NCI-H2171 (cell line): ENCODE measurements around the gene GAB1.

ENCODE experiments used
- DNase-seq: peaks from one replicate; lab custom pipeline; 2025; lab: John Stamatoyannopoulos, UW

The GAB1 gene

GRCh38 chr4:143336781-143337599, at the start of gene GAB1:
GAB1 (plus strand) TSS chr4:143336876; CDS start chr4:143337189, 313 bp downstream.
- peak; percentile 16 for DNase-seq

- no peak for DNase-seq
These were observed 49.1 kb upstream of the GAB1 start for GRCh38 chr4:143287572-143287923.

- no peak for DNase-seq
These were observed 48.5 kb upstream of the GAB1 start for GRCh38 chr4:143288171-143288570.

DNA sequence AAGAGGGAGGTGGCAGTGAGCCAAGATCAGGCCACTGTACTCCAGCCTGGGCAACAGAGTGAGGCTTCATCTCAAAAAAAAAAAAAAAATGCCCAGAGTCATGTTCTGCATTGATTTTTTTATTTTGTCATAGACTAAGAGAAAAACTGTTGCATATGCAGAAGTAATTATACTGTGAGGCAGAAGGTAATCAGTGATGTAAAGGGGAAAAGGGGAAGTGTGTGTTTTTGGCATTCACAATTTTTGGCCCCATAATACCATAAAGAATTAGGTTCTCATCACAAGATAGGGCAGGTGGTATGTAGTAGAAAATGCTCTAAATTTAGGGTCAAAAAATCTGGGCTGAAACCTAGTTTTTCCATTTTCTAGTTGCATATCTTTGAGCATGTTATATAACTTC, 47.3 kb upstream of the GAB1 start:
- no peak for DNase-seq

DNA sequence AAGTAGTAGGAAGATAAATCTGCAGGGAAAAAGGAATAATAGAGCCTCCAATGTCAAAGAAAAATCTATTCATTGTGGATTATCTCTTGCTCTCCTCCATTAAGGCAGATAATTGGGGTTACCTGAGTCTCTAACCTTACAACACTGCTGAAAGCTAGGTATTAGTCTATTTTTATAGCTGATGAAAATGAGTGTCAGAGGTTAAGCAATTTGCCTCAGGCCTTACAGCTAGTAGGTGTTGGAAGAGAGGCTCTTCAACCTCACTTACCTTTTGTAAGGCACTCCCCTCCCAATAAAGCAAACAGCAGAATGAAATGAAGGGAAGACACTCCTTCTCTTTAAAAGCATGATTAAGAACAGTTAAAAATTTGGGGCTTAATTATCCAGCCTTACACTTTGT, 45.4 kb upstream of the GAB1 start:
- DNase-seq = no peak

GRCh38 chr4:143292858-143293257, 43.8 kb upstream of the GAB1 start:
- DNase-seq = no peak

DNA sequence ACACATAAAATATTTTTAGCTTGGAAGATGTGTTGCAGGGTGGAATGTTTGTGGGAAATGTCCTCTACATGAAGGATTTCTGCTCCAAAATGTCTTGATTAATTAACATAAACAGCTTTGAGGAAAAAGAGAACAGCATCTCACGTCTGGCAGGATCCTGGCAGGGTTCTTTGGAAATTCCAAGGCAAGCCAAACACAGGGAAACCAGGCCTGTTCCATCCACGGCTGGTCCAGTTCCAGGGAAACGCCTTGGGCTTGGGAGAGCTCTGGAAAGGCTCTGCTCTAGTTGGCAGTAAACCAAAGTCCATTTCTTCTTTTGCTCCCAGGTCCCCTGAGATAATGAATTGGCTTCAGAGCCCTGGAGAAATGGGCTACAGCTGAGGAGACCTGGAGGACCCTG, 42.4 kb upstream of the GAB1 start:
- DNase-seq = no peak

DNA sequence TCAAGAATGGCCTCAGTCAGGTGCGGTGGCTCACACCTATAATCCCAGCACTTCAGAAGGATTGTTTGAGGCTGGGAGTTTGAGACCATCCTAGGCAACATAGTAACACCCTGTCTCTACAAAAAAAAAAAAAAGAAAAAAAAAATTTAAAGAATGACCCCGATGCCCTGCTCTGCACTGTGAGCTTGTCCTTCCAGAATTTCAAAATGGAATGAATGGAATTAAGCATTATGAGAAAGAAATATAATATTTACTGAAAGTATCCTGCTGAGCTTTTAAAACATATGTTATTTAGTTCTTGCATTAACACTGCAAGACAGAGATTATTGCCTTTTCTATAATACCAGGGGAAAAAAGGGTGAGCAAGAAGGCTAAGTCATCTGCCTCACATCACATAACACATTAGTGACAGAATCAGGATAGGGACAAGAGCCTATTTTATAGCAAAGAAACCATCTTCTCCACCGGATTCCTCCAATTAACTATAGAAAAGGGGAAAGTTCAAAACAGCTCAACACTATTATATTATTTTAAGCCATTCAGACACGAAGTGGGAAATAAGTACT, 41.9 kb upstream of the GAB1 start:
- no peak for DNase-seq

- DNase-seq = no peak
These were observed 40.1 kb upstream of the GAB1 start for GRCh38 chr4:143296397-143297067.

- DNase-seq = no peak
These were observed 35.8 kb upstream of the GAB1 start for GRCh38 chr4:143300860-143301259.

DNA sequence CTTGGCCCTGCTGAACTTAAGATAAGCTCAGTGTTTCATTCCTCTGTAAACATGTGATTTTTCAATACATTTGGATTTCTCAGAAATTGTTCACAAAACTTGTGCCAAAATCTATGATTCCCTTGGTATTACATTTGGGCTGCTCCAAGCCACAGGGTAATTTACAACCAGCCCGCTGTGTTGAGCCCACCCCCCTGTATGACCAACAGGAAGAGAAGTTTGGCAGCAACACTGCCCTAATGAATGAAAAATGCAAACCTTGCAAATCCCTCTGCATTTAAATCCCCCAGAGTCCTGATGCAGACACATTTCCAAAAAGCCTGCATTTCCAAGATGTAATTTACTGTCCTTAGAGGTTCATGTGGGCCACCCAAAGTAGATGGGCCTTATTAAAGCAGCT, 34.1 kb upstream of the GAB1 start:
- no peak for DNase-seq

DNA sequence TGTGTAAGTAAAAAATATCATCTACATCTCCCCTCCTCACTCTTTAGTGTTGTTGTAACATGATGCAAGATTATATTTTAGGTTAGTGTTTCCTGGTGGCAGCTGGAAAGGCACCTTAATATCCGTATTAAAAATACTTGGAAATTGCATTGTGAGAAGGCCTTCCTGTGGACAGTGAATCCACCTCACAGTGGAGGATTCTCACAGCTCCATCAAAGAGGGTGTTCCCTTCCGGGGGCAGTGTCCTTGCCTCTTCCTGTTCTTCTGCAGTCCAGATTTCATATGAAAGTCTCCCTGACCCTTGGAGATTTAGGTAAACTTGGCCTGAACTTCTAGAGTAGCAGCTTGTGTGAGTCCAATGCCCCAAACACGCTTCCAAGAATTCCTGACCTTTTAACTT, 29.9 kb upstream of the GAB1 start:
- no peak for DNase-seq

DNA sequence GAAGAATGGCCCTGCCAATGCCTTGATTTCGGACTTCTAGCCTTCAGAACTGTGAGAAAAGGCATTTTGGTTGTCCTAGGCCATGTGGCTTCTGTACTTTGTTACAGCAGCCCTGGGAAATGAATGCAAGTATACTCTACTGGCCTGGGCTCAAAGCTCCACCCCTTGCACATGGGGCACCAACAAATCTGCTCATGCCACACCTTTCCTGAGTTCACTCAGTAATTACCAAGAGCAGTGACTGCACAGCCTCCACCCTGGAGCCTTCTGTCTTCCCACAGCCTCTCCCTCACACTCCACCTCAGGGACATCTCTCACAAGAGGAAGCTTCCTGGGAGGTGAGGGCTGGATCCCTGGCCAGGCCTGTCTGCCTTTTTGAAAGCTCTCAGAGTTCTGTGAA, 29.1 kb upstream of the GAB1 start:
- no peak for DNase-seq

- DNase-seq = no peak
These were observed 28.3 kb upstream of the GAB1 start for GRCh38 chr4:143308377-143308776.

GRCh38 chr4:143311924-143312323, 24.8 kb upstream of the GAB1 start:
- no peak for DNase-seq

- DNase-seq = no peak
These were observed 23.2 kb upstream of the GAB1 start for GRCh38 chr4:143313521-143313920.

- no peak for DNase-seq
These were observed 22.7 kb upstream of the GAB1 start for GRCh38 chr4:143313996-143314395.

DNA sequence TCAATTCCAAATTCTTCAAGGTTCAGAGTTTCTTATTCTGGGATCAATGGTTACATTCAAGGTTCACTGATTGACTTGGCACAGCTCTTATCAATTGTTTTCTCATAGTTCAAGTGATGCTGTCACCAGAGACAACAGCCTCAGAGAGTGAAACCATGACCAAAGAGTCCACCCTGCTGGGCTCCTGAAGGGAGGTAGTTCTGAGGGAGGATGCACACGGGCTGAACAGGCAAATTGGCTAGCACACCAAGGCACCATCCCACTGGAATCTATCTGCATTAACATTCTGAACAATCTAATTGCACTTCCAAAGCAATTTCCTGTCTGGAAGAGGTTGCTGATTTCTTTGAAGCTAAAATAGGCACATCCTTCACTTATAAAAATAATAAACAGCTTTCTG, 16.6 kb upstream of the GAB1 start:
- DNase-seq = no peak

DNA sequence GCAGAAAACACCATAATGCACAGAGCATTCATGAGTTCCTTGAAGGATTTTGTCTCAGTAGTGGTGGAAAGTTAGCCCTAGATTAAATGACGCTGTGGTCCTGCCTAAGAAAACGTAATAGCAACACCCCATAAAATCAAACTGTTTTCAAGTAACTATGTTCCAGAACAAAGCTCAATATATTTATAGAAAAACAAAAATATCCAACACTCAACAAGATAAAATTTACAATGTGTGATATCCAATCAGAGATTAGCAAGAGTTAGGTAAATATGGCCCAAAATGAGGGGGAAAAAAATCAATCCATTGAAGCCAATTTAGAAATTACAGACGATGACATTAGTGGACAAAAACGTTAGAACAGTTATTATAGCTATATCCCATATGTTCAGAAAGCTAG, 9.9 kb upstream of the GAB1 start:
- DNase-seq = no peak

DNA sequence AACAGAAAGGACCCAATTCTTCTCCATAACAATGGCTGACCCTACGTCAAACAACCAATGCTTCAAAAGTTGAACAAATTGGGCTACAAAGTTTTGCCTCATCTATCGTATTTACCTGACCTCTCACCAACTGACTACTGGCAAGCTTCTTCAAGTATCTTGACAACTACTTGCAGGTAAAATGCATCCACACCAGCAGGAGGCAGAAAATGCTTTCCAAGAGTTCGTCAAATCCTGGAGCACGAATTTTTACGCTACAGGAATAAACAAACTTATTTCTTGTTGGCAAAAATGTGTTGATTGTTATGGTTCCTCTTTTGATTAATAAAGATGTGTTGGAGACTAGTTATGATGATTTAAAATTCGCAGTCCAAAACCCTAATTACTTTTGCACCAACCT, 6.7 kb upstream of the GAB1 start:
- DNase-seq = no peak

GRCh38 chr4:143335979-143336780, 496 bp upstream of the GAB1 start:
- no peak for DNase-seq

DNA sequence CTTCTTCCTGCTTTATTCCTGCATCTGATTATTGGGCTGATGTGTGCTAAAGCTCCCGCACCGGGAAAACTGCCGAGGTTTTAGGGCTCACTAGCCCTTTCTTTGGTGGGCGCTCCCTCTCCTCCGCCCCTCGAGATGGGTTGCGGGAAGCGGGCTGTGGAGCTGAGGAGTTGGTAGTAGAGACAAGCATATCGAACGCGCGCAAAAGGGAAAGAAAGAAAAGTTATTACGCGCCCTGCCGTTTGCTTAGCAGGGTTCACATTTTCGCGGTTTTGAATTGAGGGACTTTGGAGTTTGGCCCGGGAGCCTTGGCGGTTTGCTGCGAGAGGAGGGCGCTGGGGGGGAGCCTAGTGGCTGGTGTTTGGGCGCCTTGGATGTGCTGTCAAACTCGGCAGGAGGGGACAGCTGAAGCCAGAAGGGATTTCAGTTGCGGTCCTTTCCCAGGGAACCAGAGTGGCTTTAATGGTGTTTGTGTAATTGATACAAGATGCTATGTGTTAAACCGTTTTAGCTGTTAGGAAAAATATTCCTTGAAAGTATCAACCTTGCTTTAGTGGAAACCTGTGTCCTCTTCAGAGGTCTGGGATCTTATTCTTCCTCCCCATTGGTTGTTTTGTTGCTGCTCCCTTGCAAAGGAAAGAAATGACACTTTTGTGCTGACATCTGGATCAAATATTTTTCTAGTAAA, 1.1 kb downstream of the GAB1 start:
- no peak for DNase-seq
